ENCODE results near the gene TPP2. TPM values are rescaled to one million over a fixed set of nuclear protein-coding genes. Genes with fewer than 3 reads are reported as not detected.

The TPP2 gene
- total RNA-seq, 2 donors from 2014 or later: 64.2 to 80.6 TPM

DNA sequence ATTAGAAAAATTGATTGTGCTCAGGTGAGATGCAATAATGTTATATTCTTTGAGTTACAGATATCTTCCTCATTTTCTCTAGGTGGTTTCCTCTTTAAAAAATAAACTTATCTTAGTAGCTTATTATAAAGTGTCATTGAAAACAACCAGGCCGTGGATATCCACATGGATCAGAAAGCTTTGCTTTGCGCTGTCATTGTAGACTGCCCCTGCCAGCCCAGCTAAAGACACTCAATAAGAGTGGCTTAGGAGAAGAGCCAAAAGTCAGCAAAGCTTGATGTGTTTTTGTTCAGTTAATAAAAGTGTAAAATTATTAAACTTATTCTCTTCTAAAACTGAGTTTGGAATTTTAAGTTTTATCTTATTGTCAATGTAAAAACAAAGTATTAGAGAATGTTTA lies 34.4 kb downstream of the TPP2 start:
- 92% methylated on average over 2 of the region's 2 CpGs; no CpG with 5 or more reads in 1 of the 2 experiments for WGBS, 2 experiments (ENCODE audit: insufficient coverage in 1 of 2, insufficient read length in 1 of 2)

GRCh38 chr13:102638741-102639140 lies 42.0 kb downstream of the TPP2 start:
- TF ChIP-seq, protein P1, sequence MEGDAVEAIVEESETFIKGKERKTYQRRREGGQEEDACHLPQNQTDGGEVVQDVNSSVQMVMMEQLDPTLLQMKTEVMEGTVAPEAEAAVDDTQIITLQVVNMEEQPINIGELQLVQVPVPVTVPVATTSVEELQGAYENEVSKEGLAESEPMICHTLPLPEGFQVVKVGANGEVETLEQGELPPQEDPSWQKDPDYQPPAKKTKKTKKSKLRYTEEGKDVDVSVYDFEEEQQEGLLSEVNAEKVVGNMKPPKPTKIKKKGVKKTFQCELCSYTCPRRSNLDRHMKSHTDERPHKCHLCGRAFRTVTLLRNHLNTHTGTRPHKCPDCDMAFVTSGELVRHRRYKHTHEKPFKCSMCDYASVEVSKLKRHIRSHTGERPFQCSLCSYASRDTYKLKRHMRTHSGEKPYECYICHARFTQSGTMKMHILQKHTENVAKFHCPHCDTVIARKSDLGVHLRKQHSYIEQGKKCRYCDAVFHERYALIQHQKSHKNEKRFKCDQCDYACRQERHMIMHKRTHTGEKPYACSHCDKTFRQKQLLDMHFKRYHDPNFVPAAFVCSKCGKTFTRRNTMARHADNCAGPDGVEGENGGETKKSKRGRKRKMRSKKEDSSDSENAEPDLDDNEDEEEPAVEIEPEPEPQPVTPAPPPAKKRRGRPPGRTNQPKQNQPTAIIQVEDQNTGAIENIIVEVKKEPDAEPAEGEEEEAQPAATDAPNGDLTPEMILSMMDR (conservative IDR thresholded peaks at IDR 0.05): no peak
- Mint-ChIP-seq H3K4me1 (no peaks in the 10 kb centered on the region), H3K4me3 (no peak overlapping the region), H3K27ac (no peak overlapping the region), H3K36me3 (ENCODE audit: low read depth) (peaks cover 80% of the 10 kb centered on the region), H3K9me3 (no peaks in the 10 kb centered on the region), H3K27me3 (ENCODE audit: insufficient read depth) (no peaks in the 10 kb centered on the region)
- no peak overlapping the region for H3K4me3 ChIP-seq (ENCODE audit: low read length)
- DNase-seq: no peak
- H3K9me3 ChIP-seq (ENCODE audit: control insufficient read depth, low read length): no peaks in the 10 kb centered on the region
- no peak overlapping the region for H3K27ac ChIP-seq (ENCODE audit: low read depth, low read length)
- H3K9ac ChIP-seq (ENCODE audit: extremely low read depth, low read length, poor library complexity, severe bottlenecking): no peak overlapping the region
- H3K27me3 ChIP-seq (ENCODE audit: control insufficient read depth, insufficient read depth, low read length, poor library complexity, severe bottlenecking): no peaks in the 10 kb centered on the region
- H3K4me1 ChIP-seq (ENCODE audit: control insufficient read depth, insufficient read depth, low read length): no peaks in the 10 kb centered on the region
- WGBS, 2 experiments (ENCODE audit: insufficient coverage in 1 of 2, insufficient read length in 1 of 2): 96 to 100% methylated on average over 1 to 3 of the region's 3 CpGs
- H3K36me3 ChIP-seq (ENCODE audit: control insufficient read depth, insufficient read depth, low read length): peaks cover 98% of the 10 kb centered on the region

More for the DNA sequence above, 34.4 kb downstream of the TPP2 start:
- TF ChIP-seq, protein P1 (conservative IDR thresholded peaks at IDR 0.05): no peak
- H3K9me3 Mint-ChIP-seq: no peaks in the 10 kb centered on the region
- Histone ChIP-seq H3K9me3 (ENCODE audit: control insufficient read depth, low read length) (no peaks in the 10 kb centered on the region), H3K4me3 (ENCODE audit: low read length) (no peak overlapping the region), H3K27ac (ENCODE audit: low read depth, low read length) (no peak overlapping the region), H3K4me1 (ENCODE audit: control insufficient read depth, insufficient read depth, low read length) (no peaks in the 10 kb centered on the region), H3K9ac (ENCODE audit: extremely low read depth, low read length, poor library complexity, severe bottlenecking) (no peak overlapping the region), H3K36me3 (ENCODE audit: control insufficient read depth, insufficient read depth, low read length) (peaks cover 96% of the 10 kb centered on the region), H3K27me3 (ENCODE audit: control insufficient read depth, insufficient read depth, low read length, poor library complexity, severe bottlenecking) (no peaks in the 10 kb centered on the region)
- DNase-seq: no peak
- H3K36me3 Mint-ChIP-seq (ENCODE audit: low read depth): peaks cover 72% of the 10 kb centered on the region
- no peaks in the 10 kb centered on the region for H3K27me3 Mint-ChIP-seq (ENCODE audit: insufficient read depth)
- no peak overlapping the region for H3K4me3 Mint-ChIP-seq
- H3K27ac Mint-ChIP-seq: no peak overlapping the region
- H3K4me1 Mint-ChIP-seq: no peaks in the 10 kb centered on the region

GRCh38 chr13:102642029-102642428 lies 45.2 kb downstream of the TPP2 start:
- Mint-ChIP-seq H3K36me3 (ENCODE audit: low read depth) (peaks cover 73% of the 10 kb centered on the region), H3K27ac (no peak overlapping the region), H3K27me3 (ENCODE audit: insufficient read depth) (no peaks in the 10 kb centered on the region), H3K9me3 (no peaks in the 10 kb centered on the region), H3K4me3 (no peak overlapping the region), H3K4me1 (no peaks in the 10 kb centered on the region)
- Histone ChIP-seq H3K27ac (ENCODE audit: low read depth, low read length) (no peak overlapping the region), H3K9ac (ENCODE audit: extremely low read depth, low read length, poor library complexity, severe bottlenecking) (no peak overlapping the region), H3K36me3 (ENCODE audit: control insufficient read depth, insufficient read depth, low read length) (peaks cover 98% of the 10 kb centered on the region), H3K9me3 (ENCODE audit: control insufficient read depth, low read length) (no peaks in the 10 kb centered on the region), H3K27me3 (ENCODE audit: control insufficient read depth, insufficient read depth, low read length, poor library complexity, severe bottlenecking) (no peaks in the 10 kb centered on the region), H3K4me3 (ENCODE audit: low read length) (no peak overlapping the region), H3K4me1 (ENCODE audit: control insufficient read depth, insufficient read depth, low read length) (no peaks in the 10 kb centered on the region)
- TF ChIP-seq, protein P1 (conservative IDR thresholded peaks at IDR 0.05): no peak
- DNase-seq: no peak
- 48 to 67% methylated on average over 3 to 4 of the region's 4 CpGs for WGBS, 2 experiments (ENCODE audit: insufficient coverage in 1 of 2, insufficient read length in 1 of 2)

Measured in endodermal cell (in vitro differentiated cells).